RKO (cell line): ENCODE measurements around the gene LCE2B.
"Not testable (repeated sequence)": the region's sequence is repeated elsewhere in the genome, so short reads cannot be mapped to it uniquely, and the experiment has no call there.

Experiments used
- DNase-seq: peaks from one replicate; pipeline ENCODE4 v3.0.0-alpha.2; 2016; ENCODE audit warnings: low spot score

The LCE2B gene, protein sequence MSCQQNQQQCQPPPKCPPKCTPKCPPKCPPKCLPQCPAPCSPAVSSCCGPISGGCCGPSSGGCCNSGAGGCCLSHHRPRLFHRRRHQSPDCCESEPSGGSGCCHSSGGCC

DNA sequence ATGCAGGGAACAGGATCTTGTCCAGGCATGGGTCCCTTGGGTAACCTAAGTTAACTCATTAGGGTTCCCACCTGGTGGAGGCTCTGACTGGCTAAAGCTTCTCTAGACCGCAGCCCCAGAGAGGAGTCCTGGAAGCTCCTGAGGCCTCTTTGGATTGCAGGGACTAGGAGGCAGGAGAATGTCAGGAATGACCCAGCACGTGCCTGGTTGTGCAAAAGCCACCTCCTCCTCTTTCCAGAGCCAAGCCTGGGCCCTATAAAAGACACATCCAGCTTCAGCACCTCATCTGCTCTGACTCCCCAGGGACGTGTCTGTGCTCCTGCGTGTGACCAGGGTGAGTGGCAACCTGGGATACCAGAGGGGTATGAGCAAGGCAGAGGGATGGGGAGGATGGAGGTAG is at the start of gene LCE2B:
Gene LCE2B, plus strand, starts transcription at position 301 of the 400 bp plus-strand sequence. CDS start 721 bp downstream, outside the sequence.
- DNase-seq = not testable (repeated sequence)

DNA sequence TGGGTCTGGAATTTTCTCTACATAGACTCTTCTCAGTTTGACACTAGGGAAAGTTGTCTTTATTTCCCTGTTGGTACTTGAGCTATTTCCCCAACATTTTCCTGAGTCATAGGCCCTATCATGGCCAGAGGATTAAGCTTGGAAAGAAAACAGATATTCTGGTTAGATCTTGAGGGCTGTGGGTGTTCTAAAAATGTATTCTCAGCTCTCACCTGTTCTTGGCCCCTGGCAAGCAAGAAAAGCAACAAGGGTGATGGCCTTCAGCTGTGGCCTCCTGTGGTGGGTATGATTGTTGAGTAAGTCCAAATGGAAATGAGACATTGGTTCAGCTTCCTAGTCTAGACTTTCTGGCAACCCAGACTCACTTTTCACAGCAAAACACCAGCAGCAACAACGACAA is 45.6 kb upstream of the LCE2B start:
- no peak for DNase-seq

DNA sequence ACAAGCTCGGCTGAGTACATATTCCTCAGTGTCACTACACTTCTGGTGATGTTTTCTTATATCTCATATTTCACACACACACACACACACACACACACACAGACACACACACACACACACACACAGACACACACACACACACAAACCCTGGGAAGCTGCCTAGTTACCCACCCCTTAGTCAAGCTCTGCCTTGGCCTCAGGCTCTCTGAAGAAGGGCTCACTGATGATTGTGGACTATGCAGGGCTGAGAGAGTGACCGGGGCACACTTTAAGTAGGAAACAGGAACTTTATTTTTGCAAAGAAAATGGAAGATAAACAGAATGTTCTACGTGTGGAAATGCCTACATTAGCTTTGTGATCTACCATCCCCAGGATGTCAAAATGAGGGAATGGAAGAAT is 42.0 kb upstream of the LCE2B start:
- no peak for DNase-seq

DNA sequence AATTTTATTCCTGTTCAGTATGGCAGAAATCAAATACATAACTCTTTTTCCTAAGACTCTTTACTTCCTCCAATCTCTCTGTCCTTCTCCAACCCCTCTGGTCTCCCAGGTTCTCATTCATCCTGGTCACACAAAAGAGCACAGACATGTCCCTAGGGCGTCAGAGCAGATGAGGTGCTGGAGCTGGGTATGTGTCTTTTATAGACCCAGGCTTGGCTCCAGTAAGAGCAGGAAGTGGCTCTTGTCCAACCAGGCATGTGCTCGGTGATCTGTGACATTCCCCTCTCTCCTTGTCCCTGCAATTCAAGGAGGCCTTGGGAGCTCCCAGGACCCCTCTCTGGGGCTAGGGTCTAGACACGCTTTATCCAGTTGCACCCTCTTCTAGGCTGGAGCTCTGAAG is 40.8 kb upstream of the LCE2B start:
- no peak for DNase-seq

DNA sequence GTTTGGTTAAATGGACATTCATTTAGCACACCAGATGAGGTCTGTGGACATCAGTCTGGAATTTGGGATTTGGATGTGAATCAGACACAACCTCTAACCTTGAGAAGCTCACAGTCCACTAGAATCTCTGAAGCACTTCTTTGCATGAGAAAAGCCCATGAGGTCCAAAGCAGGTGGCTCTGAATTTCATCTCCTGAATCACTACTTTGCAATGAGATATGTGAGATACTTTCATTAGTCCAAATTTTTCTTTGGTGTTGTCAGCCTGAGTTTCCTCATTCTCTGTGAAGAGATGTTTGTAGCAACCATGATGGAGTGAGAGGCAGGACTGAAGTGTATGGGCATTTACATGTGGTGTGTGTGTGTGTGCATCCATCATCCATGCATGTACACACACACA is 39.3 kb upstream of the LCE2B start:
- DNase-seq = no peak

DNA sequence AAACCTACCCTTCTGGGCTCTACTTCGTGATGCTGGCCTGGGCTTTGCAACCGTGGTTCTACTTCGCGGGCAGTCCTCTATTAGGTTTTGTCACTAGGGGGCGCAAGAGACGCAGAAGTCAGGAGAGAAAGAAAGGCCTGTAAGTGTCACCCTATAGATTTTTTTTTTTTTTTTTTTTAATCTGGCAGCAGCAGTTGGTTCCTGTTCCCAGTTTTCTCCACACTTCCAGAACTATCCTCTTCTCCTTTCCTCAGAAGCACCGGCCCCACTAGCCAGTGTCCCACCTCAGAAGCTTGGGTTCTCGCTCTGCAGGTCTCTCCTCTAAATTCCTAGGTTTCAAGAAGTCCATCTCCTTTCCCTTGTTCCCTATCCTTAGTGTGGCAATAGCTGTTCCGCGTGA is 31.8 kb upstream of the LCE2B start:
- peak; percentile 61 for DNase-seq

DNA sequence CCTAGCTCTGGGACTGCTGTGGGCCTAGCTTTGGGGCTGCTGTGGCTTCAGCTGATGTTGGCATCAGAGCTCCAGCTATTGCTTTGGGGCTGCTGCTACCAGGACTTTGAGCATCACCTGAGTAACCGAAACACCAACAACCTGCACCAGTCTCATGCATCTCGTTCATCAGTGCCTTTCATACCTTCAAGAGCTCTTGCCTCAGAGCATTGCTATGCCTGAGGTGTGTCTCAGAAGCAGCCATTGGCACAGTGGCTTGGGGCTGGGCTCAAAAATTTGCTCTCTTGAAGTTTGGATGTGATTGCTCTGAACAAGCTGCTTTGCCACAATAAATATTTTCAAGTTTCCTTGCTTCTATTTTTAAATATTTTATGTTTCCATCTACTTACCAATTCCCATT is 29.5 kb upstream of the LCE2B start:
- no peak for DNase-seq

DNA sequence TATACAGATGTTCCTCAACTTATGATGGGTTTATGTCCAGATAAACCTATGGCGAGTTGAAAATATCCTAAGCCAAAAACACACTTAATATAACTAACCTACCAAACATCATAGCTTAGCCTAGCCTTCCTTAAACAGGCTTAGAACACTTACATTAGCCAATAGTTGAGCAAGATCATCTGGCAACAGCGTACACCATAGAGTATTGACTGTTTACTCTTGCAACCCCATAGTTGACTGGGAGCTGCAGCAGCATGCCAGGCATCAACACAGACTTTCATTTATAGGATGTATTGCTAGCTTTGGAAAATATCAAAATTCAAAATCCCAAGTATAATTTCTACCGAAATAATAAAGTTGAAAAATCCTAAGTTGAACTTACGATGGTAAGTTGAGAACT is 28.2 kb upstream of the LCE2B start:
- DNase-seq = no peak

DNA sequence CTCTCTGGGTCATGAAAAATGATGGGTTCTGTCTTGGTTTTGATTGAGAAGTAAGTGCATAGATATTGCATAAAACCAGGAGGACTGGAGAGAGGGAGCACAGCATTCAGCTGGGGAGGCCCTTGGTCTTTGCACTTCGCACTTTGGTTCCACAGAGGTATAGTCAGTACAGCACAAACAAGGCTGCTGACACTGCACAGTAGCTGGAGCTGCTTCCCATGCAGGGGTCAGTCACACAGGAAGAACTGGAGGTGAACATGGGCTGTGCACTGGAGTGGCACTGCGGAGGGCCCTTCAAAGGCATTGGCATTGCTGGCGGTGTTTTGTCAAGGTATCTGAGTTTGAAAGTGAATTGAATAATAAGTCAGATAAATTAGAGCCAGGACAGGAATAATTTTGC is 27.3 kb upstream of the LCE2B start:
- no peak for DNase-seq

DNA sequence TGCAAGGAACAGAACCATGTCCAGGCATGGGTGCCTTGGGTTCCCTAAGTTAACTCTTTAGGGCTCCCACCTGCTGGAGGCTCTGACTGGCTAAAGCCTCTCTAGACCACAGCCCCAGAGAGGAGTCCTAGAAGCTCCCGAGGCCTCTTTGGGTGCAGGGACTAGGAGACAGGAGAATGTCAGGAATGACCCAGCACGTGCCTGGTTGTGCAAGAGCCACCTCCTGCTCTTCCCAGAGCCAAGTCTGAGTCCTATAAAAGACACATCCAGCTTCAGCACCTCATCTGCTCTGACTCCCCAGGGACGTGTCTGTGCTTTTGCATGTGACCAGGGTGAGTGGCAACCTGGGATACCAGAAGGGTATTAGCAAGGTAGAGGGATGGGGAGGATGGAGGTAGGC is 22.8 kb upstream of the LCE2B start, which contains the start of gene LCE2D:
Gene LCE2D, plus strand, starts transcription at position 283 of the 400 bp plus-strand sequence. CDS start 726 bp downstream, outside the sequence.
- no peak for DNase-seq

DNA sequence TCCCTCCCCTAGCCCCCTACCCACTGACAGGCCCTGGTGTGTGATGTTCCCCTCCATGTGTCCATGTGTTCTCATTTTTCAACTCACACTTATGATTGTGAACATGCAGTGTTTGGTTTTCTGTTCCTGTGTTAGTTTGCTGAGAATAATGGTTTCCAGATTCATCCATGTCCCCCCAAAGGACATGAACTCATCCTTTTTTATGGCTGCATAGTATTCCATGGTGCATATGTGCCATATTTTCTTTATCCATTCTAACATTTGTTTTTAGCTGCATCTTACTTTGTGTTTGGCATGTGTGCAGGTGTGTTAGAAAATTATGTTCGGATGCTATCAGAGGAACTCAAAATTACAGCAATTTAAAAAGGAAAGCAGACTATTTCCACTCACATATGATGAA is 19.8 kb upstream of the LCE2B start:
- DNase-seq = not testable (repeated sequence)

DNA sequence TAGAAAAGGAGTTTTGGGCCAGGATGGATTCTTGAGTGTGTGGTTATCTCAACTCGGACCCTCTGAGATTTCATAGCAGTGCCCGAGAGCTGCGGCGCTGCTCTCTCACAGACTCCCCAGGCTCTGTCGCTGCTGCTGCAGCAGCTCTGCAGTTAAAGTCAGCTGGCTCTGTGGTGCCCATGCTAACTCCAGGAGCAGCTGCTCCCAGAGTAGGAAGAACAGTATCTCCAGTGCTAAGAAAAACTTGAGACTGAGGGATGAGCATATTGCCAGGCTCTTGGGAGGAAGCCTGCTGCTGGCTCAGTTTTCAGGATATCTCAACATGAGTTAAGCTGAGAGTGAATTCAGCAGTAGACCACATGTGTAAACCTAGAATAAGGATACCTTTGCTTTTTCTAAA is 18.3 kb upstream of the LCE2B start:
- no peak for DNase-seq

DNA sequence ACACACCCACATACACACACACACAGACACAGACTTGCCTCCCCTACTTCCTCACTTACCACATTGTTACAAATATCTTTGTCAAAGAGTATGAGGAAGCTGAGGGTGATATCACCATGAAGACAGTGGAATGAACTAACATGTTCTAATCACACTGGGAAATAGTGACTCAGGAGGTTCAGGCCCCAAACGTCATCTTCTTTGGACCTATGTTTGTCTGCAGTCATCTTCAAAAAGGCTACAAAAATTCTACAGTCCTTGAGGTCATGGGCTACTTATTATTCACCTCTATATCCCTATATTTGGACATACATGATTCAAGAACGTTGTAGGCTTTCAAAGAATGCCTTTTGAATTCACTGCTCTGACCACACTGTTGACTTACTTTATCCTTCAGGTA is 12.9 kb upstream of the LCE2B start:
- peak; percentile 2 for DNase-seq

DNA sequence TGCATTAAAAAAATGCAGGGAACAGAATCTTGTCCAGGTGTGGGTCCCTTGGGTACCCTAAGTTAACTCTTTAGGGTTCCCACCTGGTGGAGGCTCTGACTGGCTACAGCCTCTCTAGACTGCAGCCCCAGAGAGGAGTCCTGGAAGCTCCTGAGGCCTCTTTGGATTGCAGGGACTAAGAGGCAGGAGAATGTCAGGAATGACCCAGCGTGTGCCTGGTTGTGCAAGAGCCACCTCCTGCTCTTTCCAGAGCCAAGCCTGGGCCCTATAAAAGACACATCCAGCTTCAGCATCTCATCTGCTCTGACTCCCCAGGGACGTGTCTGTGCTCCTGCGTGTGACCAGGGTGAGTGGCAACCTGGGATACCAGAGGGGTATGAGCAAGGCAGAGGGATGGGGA is 10.9 kb upstream of the LCE2B start, which contains the start of gene LCE2C:
Gene LCE2C, plus strand, starts transcription at position 297 of the 400 bp plus-strand sequence. CDS start 737 bp downstream, outside the sequence.
- not testable (repeated sequence) for DNase-seq

DNA sequence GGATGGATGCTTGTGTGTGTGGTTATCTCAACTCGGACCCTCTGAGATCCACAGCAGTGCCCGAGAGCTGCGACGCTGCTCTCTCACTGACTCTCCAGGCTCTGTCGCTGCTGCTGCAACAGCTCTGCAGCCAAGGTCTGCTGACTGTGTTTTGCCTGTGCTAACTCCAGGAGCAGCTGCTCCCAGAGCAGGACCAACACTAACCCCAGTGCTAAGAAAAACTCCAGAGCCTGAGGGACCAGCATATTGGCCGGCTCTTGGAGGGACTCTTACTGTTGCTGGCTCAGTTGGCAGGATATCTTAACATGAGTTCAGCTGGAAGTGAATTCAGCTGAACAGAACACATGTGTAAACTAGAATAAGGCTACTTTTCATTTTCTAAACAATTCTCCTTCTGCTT is 6.5 kb upstream of the LCE2B start:
- no peak for DNase-seq

DNA sequence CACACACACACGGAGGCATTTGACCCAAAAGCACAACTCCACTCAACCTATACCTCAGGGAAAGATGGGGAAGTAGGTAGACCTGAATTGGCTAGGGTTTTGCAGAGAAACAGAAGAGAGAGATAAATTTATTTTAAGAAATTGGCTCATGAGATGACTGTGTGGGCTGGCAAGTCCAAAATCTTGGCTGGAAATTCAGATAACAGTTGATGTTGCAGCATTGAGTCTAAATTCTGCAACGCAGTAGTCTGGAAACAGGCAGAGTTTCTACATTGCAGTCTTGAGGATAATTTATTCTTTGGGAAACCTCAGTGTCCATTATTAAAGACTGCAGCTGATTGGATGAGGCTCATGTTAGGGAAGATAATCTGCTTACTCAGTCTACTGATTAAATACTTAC is 4.3 kb upstream of the LCE2B start:
- DNase-seq = no peak

DNA sequence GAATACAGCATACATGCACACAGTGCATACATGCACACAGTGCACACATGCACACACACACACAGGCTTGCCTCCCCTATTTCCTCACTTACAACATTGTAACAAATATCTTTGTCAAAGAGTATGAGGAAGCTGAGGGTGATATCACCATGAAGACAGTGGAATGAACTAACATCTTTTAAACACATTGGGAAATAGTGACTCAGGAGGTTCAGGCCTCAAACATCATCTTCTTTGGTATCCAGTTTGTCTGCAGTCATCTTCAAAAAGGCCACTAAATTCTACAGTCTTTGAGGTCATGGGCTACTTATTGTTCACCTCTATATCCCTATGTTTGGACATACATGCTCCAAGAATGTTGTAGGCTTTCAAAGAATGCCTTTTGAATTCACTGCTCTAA is 2.1 kb upstream of the LCE2B start:
- DNase-seq = no peak

DNA sequence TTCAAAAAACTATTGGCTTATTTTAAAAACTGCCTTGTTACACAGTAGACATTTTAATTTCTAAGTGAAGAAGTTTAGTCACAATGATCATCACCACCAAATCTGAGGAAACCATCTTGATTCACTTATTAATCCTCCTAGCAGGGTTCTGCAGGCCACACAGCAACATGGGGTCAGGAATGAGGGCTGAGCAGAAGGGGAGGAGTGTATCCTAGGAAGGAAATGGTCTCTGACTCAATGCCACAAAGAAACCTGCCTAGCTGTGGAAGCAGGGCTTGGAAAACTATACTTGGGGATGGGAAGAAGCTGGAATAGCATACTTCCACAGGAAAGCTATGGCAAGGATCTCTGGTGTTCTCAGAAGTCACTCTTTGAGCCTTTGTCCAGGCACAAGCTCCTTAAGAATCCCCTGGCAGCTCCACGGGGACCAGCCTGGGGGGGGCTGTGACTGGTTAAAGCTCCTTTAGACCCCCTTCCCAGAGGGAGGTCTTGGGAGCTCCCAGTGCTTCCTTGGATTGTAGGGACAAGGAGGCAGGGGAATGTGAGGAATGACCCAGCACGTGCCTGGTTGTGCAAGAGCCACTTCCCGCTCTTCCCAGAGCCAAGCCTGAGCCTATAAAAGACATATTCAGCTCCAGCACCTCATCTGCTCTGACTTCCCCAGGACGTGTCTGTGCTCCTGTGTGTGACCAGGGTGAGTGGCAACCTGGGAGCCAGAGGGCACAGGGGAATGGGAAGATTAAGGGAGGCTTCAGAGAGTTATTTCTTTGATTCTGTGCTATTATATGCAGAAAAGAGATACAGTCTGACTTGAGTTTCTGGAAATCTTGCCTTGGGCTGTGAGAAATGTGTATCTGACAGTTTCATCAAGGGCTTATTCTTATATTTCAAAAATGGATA is 12.0 kb downstream of the LCE2B start, which contains the start of gene LCE2A:
Gene LCE2A, plus strand, starts transcription at position 645 of the 900 bp plus-strand sequence. CDS start 557 bp downstream, outside the sequence.
- DNase-seq = no peak

DNA sequence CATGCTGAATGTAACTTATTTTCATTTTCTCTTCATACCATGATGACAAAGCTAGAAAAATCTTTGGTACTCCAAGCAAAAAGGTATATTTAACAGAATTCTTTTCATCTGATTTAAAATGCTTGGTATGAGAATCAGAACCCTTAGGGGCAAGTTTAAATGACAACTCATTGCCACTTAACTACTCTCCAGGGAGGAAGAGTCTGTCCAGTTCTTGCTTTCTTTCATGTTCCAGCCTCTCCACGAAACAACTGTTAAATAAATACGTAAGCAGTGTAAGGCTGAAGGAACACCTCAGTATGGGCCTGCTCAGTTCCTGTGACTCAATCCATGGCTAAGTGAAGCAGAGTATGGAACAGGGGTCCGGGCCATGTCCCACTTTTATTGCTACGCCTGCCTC is 13.8 kb downstream of the LCE2B start:
- no peak for DNase-seq

DNA sequence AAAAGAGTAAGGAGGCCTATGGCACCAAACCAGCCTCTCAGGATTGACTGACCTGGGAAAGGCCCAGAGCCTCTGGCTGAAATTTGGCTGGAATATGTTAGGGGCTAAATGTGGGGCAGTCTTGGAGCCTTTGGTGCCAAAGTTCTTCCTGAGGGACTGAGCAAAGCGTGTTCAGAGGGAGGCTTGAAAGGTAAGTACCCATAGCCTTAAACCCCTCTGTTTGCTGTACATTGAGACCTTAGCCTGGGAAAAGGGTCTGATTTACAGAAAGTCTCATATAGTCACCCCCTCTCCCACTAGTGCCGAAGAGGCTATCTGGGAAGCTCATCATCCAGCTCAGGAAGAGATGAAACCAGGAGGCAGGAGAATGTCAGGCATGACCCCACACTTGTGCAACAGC is 21.9 kb downstream of the LCE2B start, which contains the start of gene LCE4A:
Gene LCE4A, plus strand, starts transcription at position 301 of the 400 bp plus-strand sequence. CDS start 916 bp downstream, outside the sequence.
- DNase-seq = no peak

DNA sequence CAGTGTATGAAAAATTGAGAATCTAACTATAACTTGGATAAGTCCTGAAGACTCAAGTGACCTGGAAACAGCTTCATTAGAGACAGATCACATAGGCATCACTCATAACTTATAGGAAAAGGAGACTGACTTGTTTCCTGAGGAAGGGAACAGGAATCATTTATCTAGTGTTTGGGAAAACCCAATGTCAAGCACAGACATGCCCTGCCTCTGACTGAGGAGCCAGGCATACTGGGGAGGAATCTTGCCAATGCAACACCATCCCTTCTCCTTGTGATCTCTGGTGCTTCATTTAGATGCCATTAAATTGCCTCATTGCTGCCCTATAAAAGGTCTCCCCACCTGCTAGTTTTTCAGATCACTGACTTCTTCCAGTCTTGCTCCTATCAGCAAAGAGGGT is 32.3 kb downstream of the LCE2B start:
- no peak for DNase-seq

DNA sequence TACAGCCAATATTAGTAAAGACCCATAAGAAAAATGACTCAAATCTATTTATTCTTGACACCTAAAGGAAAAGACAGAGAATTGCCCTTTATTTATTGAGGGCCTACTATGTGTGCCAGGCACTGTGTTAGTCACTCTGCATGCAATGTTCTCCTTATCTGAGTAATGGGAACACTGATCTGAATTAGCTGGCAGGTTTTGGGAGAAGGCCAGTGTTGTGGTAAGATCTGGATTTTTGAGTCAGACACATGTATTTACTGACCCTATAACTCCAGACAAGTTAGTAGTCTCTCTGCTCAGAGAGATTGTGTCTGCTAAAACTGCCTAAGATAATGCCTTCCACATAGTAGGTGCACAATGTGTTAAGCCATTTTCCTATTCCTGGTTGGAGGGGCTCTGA is 39.3 kb downstream of the LCE2B start:
- peak; percentile 5 for DNase-seq

DNA sequence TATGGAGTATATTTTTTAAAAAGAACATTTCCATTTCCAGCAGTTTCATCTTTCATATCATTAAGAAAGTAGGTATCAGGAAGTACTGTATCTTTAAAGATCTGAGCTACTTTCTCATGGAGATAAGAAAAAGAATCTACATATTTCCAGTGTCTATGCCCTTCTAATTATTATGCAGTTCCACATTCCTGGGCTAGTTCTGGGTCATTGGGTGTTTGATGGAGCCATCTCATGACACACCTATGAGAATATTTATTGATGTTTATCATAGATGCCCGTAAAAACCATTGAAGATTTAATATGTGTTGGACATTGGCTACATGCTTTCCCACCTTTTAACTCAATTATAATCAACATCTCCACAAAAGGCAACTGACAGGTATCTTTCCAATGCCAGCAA is 43.1 kb downstream of the LCE2B start:
- DNase-seq = no peak
